Measurements from ENCODE around the gene CHORDC1. TPM values are rescaled to one million over a fixed set of nuclear protein-coding genes. Genes with fewer than 3 reads are reported as not detected.

Gene CHORDC1
- total and polyA plus RNA-seq, 10 of the 15 experiments (the other 5 are each of a cell fraction or from before 2014, with no cell fraction given): 32.6 to 108 (median 54.3) TPM

DNA sequence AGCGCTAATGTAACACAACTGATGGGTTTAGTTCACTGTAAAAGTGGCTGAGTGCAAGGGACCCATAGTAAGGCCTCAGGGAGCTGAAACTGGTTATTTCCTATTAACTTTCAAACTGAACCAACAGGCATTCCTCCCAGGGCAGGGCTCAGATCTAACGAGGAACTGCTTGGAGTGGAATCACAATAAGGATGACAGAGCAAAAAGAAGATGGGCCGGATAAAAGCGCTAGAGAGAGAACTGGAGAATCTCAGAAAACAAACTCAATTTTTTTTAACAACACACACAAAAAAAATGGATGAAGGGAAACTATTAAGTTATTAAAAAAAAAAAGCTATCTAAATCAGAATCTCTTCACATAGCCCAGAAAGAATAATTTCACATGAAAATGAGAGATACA, 14.2 kb upstream of the CHORDC1 start:
- ChIA-PET POLR2A (interaction anchor here (1.7 kb wide), 1 partner anchor 14 kb away, joined by 5 read pairs; the partner anchor contains the start of gene CHORDC1), SMC1A (ENCODE audit: uncharacterized antibody, unreplicated experiment) (interaction anchor here (1.0 kb wide), 1 partner anchor 13 kb away, joined by 6 read pairs; the partner anchor contains the start of gene CHORDC1), CTCF (interaction anchor here (0.6 to 1.8 kb wide), 4 partner anchors 12 to 32 kb away, joined by 3 to 6 read pairs (median 4); no protein-coding TSS in a partner anchor), RAD21 (ENCODE audit: unreplicated experiment) (no interaction called here)
- in situ Hi-C loops (cut with MboI): no loop called here
- no peaks in the 10 kb centered on the region for H3K36me3 ChIP-seq (ENCODE audit: control insufficient read depth in 2 of 2, insufficient read depth in 2 of 2, low read length in 1 of 2)
- WGBS (ENCODE audit: insufficient coverage, insufficient replicate concordance, low lambda C conversion rate, missing lambda C conversion rate): 65% methylated on average over 4 of the region's 4 CpGs
- no peak overlapping the region for H3K27ac ChIP-seq (ENCODE audit: control insufficient read depth, insufficient read depth)
- no TSS peak for BruUV-seq (replicated peaks)
- H3K27me3 ChIP-seq (replicated peaks in 1 of 2; ENCODE audit: control insufficient read depth in 2 of 2, insufficient read depth in 2 of 2, low read length in 1 of 2): no peaks in the 10 kb centered on the region; a peak in 1 of 4 replicates
- H3K4me3 ChIP-seq: no peak overlapping the region
- H4K20me1 ChIP-seq (ENCODE audit: control insufficient read depth, insufficient read depth): no peaks in the 10 kb centered on the region
- ATAC-seq: no peak
- H3K9me3 ChIP-seq (replicated peaks; ENCODE audit: control insufficient read depth, insufficient read depth, low read length): no peaks in the 10 kb centered on the region
- H2AFZ ChIP-seq (ENCODE audit: control insufficient read depth, low read depth, low read length): no peak overlapping the region
- H3K9ac ChIP-seq (ENCODE audit: control insufficient read depth, insufficient read depth, low read length): no peak overlapping the region
- H3K4me2 ChIP-seq (ENCODE audit: control insufficient read depth, insufficient read depth): no peak overlapping the region
- DNase-seq (ENCODE audit: low read depth, low spot score): no peak
- H3K79me2 ChIP-seq (ENCODE audit: control insufficient read depth, insufficient read depth, low read length): no peaks in the 10 kb centered on the region
- intact Hi-C loops (cut with micrococcal nuclease; ENCODE audit: unreplicated experiment): no loop called here
- H3K4me1 ChIP-seq (ENCODE audit: control insufficient read depth, insufficient read depth, low read length): no peaks in the 10 kb centered on the region
- no peak for FAIRE-seq
- TF ChIP-seq ZSCAN29 (IDR thresholded peaks at IDR 0.05) (no peak), ZNF207 (IDR thresholded peaks at IDR 0.05; ENCODE audit: borderline replicate concordance) (no peak), JUND (IDR thresholded peaks at IDR 0.05; ENCODE audit: low read depth, low read length) (no peak), GABPA (IDR thresholded peaks at IDR 0.05; ENCODE audit: low read depth) (no peak), GATAD2B (conservative IDR thresholded peaks at IDR 0.05; ENCODE audit: low read depth) (no peak), YBX1 (IDR thresholded peaks at IDR 0.05) (no peak), ZNF24 (IDR thresholded peaks at IDR 0.05) (no peak), NFYA (IDR thresholded peaks at IDR 0.05; ENCODE audit: borderline replicate concordance, low read depth, low read length) (no peak), IKZF2 (IDR thresholded peaks at IDR 0.05) (no peak)
- TF ChIP-seq, protein P1, sequence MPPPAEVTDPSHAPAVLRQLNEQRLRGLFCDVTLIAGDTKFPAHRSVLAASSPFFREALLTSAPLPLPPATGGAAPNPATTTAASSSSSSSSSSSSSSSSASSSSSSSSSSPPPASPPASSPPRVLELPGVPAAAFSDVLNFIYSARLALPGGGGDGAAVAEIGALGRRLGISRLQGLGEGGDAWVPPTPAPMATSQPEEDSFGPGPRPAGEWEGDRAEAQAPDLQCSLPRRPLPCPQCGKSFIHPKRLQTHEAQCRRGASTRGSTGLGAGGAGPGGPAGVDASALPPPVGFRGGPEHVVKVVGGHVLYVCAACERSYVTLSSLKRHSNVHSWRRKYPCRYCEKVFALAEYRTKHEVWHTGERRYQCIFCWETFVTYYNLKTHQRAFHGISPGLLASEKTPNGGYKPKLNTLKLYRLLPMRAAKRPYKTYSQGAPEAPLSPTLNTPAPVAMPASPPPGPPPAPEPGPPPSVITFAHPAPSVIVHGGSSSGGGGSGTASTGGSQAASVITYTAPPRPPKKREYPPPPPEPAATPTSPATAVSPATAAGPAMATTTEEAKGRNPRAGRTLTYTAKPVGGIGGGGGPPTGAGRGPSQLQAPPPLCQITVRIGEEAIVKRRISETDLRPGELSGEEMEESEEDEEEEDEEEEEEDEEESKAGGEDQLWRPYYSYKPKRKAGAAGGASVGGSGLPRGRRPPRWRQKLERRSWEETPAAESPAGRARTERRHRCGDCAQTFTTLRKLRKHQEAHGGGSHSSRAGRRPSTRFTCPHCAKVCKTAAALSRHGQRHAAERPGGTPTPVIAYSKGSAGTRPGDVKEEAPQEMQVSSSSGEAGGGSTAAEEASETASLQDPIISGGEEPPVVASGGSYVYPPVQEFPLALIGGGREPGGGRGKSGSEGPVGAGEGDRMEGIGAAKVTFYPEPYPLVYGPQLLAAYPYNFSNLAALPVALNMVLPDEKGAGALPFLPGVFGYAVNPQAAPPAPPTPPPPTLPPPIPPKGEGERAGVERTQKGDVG (CRISPR knock-in tag; IDR thresholded peaks at IDR 0.05): no peak
- TF ChIP-seq, protein P2, sequence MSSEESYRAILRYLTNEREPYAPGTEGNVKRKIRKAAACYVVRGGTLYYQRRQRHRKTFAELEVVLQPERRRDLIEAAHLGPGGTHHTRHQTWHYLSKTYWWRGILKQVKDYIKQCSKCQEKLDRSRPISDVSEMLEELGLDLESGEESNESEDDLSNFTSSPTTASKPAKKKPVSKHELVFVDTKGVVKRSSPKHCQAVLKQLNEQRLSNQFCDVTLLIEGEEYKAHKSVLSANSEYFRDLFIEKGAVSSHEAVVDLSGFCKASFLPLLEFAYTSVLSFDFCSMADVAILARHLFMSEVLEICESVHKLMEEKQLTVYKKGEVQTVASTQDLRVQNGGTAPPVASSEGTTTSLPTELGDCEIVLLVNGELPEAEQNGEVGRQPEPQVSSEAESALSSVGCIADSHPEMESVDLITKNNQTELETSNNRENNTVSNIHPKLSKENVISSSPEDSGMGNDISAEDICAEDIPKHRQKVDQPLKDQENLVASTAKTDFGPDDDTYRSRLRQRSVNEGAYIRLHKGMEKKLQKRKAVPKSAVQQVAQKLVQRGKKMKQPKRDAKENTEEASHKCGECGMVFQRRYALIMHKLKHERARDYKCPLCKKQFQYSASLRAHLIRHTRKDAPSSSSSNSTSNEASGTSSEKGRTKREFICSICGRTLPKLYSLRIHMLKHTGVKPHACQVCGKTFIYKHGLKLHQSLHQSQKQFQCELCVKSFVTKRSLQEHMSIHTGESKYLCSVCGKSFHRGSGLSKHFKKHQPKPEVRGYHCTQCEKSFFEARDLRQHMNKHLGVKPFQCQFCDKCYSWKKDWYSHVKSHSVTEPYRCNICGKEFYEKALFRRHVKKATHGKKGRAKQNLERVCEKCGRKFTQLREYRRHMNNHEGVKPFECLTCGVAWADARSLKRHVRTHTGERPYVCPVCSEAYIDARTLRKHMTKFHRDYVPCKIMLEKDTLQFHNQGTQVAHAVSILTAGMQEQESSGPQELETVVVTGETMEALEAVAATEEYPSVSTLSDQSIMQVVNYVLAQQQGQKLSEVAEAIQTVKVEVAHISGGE (CRISPR knock-in tag; IDR thresholded peaks at IDR 0.05): no peak
- TF ChIP-seq, protein P3, sequence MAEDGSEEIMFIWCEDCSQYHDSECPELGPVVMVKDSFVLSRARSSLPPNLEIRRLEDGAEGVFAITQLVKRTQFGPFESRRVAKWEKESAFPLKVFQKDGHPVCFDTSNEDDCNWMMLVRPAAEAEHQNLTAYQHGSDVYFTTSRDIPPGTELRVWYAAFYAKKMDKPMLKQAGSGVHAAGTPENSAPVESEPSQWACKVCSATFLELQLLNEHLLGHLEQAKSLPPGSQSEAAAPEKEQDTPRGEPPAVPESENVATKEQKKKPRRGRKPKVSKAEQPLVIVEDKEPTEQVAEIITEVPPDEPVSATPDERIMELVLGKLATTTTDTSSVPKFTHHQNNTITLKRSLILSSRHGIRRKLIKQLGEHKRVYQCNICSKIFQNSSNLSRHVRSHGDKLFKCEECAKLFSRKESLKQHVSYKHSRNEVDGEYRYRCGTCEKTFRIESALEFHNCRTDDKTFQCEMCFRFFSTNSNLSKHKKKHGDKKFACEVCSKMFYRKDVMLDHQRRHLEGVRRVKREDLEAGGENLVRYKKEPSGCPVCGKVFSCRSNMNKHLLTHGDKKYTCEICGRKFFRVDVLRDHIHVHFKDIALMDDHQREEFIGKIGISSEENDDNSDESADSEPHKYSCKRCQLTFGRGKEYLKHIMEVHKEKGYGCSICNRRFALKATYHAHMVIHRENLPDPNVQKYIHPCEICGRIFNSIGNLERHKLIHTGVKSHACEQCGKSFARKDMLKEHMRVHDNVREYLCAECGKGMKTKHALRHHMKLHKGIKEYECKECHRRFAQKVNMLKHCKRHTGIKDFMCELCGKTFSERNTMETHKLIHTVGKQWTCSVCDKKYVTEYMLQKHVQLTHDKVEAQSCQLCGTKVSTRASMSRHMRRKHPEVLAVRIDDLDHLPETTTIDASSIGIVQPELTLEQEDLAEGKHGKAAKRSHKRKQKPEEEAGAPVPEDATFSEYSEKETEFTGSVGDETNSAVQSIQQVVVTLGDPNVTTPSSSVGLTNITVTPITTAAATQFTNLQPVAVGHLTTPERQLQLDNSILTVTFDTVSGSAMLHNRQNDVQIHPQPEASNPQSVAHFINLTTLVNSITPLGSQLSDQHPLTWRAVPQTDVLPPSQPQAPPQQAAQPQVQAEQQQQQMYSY (CRISPR knock-in tag; IDR thresholded peaks at IDR 0.05): no peak

Measured in GM12878 (cell line).